GM13976 (cell line): Measurements from ENCODE around the gene GLYATL1B.
"Not testable (repeated sequence)": the region's sequence is repeated elsewhere in the genome, so short reads cannot be mapped to it uniquely, and the experiment has no call there.

Experiments used
- DNase-seq: peaks from one replicate; pipeline ENCODE4 v3.0.0; 2012; ENCODE audit warnings: low spot score
- in situ Hi-C: fragments of 300-500 bp; cut with MboI; formaldehyde crosslinking; loops from one replicate; pipeline ENCODE4 v1.12.0; 2022; ENCODE audit warnings: low sequenced_read_pairs, mixed read lengths, inconsistent platforms; ENCODE audit not compliant: unreplicated experiment
- TF ChIP-seq, protein P1 (sequence below): IDR thresholded peaks from 2 replicates; pipeline ENCODE4 v1.5.1; 2012; ENCODE audit warnings: borderline replicate concordance, mild to moderate bottlenecking; ENCODE audit not compliant: insufficient read depth; ENCODE audit errors: extremely low read depth, missing control alignments, control extremely low read depth

Gene GLYATL1B

DNA sequence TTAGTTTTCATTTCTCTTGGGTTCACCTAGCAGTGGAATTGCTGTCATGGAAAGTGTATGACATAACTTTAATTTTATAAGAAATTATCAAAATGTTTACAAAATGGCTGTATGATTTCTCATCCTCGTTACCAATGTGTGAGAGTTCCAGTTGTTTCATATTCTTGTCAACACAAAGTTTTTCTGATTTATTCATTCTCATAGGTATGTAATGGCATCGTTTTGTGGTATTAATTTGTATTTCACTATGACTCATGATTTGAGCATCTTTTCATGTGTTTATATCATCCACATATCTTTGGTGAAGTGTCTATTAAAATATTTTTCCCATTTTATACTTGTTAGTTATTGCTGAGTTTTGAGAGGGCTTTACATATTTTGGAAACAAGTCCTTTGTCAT lies 26.4 kb downstream of the GLYATL1B start:
- no peak for DNase-seq
- in situ Hi-C loops, result no loop called here
- TF ChIP-seq, protein P1, sequence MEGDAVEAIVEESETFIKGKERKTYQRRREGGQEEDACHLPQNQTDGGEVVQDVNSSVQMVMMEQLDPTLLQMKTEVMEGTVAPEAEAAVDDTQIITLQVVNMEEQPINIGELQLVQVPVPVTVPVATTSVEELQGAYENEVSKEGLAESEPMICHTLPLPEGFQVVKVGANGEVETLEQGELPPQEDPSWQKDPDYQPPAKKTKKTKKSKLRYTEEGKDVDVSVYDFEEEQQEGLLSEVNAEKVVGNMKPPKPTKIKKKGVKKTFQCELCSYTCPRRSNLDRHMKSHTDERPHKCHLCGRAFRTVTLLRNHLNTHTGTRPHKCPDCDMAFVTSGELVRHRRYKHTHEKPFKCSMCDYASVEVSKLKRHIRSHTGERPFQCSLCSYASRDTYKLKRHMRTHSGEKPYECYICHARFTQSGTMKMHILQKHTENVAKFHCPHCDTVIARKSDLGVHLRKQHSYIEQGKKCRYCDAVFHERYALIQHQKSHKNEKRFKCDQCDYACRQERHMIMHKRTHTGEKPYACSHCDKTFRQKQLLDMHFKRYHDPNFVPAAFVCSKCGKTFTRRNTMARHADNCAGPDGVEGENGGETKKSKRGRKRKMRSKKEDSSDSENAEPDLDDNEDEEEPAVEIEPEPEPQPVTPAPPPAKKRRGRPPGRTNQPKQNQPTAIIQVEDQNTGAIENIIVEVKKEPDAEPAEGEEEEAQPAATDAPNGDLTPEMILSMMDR, result no peak

DNA sequence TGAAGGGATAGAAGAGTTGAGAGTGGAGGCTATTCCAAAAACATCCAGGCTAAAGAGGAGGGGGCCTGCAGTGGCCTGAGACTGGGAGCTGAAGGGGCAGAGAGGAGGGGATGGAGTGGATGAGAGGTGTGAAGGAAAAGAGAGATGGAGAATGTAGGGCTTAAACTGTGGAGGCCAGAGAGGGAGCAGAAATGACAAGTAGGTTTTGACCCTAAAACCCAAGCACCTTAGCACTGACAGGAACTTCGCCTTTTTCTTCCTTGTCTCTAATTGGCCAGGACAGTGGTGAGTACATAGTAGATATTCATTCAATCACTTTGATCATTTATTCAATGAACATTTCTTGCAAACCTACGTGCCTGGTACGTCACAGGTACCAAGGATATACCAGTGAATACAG lies 28.2 kb downstream of the GLYATL1B start:
- DNase-seq, result no peak
- in situ Hi-C loops, result no loop called here
- TF ChIP-seq, protein P1, result no peak

DNA sequence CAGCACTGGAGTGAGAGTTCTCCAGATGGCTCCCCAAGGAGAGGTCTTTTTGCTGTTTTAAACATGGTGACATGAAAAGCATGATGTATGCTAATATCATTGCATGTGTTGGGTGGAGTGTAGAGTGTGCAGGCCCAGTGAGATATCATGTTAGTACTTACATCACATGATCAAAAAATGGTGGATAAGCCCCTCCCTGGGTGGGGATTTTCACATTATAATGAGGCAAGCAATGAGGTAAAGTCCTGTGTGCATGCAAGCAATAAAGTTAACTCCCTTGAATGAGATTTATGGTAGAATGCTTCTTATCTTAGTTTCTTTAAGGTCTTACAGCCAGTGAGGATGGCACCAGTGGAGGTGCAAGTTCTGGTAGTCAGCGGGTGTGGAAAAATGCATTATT lies 29.4 kb downstream of the GLYATL1B start:
- in situ Hi-C loops, result no loop called here
- TF ChIP-seq, protein P1, result no peak
- no peak for DNase-seq

DNA sequence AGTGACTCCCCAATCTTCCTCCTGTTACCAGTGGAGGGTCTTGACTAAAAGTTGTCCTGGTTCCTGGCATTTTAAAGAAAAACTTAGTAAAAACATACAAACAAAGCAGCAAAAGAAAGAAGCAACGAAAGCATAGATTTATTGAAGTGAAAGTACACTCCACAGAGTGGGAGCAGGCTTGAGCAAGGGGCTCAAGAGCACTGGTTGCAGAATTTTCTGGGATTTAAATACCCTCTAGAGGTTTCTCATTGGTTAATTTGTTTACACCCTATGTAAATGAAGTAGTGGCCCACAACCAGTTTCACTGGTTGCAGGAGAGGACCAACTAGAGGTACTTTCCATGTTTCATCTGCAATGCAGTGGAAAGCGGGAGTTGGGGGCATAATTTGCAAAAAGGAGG lies 31.7 kb downstream of the GLYATL1B start:
- TF ChIP-seq, protein P1, result no peak
- no peak for DNase-seq
- in situ Hi-C loops, result no loop called here

DNA sequence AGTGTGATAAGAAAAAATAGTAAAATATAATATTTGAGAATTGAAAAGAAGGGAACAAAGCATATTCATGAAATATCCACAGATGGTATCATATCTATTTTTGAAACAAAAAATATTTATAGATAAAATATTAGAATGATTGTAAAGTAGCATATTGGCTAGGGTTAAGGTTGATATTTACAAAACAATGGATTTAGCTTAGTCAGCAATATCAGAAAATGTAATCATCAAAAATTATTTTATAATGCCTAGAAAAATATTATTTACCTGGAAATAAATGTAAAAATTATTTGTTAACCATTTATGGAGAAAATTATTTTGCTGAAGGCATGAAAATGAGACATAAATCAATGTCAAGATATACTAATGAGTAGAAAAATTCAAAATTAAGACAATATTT lies 33.7 kb downstream of the GLYATL1B start:
- in situ Hi-C loops, result no loop called here
- TF ChIP-seq, protein P1, result no peak

DNA sequence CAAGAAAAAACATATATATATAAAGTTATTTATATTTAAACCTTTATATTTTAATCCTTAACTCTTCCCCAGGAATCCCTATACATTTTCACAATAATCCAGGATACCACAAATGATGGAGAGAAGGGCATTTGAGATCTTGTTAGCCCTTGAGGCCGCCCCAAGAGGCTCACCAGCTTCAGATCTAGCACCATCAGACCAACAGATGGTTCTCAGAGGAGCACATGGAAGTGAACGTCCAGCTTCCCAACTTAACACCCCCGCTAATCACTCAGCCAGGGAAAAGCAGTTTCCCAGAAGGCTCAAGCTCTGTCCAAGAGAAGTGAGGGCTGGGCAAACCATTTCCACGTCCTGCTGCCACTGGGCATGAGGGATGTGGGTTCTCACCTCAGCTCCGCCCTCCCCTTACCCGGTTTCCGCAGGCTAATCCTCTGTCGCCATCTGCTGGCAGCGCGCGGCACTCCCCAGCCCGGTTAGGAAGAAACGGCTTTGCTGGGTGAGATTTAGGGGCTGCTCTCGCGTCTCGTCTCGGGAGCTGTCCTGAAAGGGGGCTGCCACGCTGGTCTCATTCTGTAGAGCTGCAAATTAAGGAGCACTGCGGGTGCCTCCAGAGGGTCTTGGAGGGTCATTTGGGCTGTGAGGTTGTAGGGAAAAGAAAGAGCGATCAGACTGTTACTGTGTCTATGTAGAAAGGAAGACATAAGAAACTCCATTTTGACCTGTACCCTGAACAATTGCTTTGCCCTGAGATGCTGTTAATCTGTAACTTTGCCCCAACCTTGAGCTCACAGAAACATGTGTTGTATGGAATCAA lies 49.7 kb downstream of the GLYATL1B start:
- TF ChIP-seq, protein P1, result peak; percentile 98
- DNase-seq, result peak; percentile 79
- in situ Hi-C loops, result no loop called here

More for the DNA sequence above, 33.7 kb downstream of the GLYATL1B start:
- no peak for DNase-seq

DNA sequence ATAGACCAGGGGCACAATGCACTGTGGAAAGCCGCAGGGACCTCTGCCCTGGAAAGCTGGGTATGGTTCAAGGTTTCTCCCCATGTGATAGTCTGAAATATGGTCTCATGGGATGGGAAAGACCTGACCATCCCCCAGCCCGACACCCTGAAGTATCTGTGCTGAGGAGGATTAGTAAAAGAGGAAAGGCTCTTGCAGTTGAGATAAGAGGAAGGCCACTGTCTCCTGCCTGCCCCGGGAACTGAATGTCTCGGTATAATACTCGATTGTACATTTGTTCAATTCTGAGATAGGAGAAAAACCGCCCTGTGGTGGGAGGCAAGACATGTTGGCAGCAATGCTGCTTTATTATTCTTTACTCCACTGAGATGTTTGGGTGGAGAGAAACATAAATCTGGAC lies 50.4 kb downstream of the GLYATL1B start:
- in situ Hi-C loops, DNase-seq: not testable (repeated sequence)
